NCI-H774 (cell line): ENCODE measurements around the gene IGSF9B.

Source experiments
- DNase-seq: peaks from one replicate; lab custom pipeline; 2025; lab: John Stamatoyannopoulos, UW

Gene IGSF9B

GRCh38 chr11:133919330-133920108 is 37.2 kb downstream of the IGSF9B start:
- DNase-seq: no peak

DNA sequence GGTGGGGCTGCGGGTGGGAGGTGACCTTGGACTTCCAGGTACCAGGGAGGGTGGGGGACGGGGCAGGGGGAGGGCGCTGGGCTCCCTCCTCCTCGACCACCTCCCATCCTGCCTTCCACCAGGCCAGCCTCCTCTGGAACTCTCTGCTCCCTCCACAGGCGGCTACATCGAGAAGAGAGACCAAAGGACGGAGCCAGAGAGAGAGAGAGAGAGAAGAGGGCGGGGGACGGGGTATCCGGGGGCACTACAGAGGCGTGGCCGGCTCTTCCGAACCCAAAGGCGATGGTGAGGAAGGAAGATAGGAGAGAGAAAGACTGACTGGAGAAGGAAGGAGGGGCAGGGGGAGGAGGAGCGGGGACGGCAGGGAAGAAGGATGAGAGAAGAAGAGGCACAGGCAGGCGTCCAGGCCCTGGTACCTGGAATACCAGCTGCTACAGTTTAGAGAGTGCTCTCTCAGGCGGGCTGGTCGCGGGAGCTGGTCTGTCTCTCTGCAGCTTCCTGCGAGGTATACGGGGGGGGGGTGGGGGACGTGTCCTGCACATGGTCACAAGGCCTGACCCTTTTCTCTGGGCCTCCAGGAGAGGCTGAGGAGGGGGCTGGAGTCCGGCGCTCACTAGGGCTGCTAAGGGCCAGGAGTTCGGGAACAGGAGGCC is 38.0 kb downstream of the IGSF9B start:
- no peak for DNase-seq

DNA sequence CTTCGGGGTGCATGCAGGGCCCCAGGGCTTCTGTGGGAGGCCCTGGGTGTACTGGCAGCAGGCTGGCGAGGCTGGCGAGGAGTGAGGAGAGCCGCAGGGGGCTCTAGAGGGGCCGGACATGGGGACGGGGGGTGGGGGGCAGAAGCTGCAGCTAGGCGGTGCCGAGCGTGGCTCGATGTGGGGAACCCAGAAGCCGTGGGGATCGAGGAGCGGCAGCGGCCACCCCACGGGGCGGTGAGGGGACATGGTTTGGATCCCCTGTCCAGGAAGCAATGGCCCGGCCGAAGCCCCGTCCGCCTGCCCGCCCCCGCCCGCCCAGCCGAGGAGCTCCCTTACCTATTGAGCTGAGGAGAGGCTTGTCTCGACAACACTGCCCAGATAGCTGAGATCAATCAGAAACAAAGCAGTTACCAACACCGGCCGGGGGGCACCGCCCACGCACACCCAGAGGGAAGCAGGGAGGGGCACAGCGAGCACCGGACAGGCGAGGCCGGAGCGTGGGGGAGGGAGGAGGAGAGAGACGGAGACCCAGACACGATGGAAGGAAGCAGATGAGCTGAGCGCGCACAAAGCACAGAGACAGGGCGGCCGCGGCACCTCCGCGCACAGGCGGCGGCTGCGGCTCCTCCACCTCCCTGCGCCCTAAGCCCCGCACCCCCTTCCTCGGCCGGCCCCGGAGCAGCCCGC is 38.7 kb downstream of the IGSF9B start:
- no peak for DNase-seq

DNA sequence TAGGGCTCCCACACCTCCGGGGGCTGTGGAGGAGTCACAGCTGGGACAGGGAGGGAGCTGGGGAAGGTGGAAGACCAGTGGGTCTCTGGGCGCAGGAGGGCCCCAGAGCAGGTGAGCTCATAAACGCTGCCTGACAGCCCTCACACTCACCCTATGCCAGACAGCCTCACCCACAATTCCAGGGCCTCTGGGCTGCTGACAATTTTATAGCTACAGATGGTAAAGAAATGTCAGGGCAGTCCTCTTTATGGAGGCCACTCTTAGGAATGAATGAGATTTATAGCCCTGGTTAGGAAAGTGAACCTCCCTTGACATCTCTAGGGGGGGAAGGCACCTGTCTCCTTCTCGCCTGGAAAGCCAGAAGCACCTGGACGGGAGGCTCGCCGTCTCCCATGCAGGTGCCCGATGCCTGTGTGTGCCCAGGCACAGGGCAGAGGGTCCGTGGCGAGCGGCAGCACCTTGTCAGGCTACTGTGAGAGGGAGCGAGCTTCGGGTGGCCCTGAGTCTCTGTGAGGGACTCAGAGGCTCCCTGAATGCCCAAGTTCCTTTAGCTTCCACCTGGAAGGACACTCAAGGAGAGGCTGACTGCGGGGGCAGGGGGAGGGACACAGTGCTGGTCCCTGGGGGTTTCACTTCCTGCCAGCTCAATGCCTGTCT is 39.9 kb downstream of the IGSF9B start:
- DNase-seq: no peak

DNA sequence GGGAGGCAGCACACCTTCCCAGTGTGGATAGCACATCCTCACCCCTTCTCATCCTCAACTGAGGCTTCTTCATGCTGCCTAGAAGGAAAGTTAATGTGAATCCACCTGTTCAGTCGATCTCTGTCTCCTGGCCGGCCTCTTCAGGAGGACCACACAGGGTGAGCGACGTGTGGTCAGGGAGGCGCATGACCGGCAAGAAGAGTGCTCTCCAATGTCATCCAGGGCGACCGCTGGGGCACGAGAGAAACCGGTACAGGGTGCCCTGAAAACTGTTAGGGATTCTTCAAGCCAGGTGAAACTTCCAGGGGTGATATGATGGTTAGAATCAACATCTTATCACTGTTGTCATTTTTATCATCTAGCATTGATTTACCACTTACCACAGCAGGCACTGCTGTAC is 43.0 kb downstream of the IGSF9B start:
- no peak for DNase-seq

GRCh38 chr11:133911171-133911570 is 45.6 kb downstream of the IGSF9B start:
- DNase-seq: no peak

- DNase-seq: no peak
These were observed 46.7 kb downstream of the IGSF9B start for GRCh38 chr11:133910101-133910500.

DNA sequence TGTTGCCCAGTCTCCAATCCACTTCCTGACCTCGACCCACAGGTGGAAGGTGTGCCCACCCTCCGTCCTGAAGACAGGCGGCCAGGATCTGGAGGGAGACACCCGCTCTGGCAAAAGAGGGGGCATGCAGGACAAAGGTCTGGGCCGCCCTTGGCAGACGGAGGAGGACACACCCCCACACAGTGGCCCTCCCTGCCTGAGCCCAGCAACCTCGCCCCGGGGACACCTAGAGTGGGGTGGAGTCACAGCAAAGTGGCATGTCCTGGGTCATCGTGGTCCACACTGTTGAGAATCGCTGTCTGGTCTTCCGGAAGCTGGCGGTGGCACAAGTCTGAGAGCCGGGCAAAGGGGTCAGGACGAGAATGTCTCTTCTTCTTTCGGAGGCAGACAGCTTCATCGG is 47.9 kb downstream of the IGSF9B start:
- no peak for DNase-seq

- DNase-seq: no peak
These were observed 48.9 kb downstream of the IGSF9B start for GRCh38 chr11:133907841-133908241.

DNA sequence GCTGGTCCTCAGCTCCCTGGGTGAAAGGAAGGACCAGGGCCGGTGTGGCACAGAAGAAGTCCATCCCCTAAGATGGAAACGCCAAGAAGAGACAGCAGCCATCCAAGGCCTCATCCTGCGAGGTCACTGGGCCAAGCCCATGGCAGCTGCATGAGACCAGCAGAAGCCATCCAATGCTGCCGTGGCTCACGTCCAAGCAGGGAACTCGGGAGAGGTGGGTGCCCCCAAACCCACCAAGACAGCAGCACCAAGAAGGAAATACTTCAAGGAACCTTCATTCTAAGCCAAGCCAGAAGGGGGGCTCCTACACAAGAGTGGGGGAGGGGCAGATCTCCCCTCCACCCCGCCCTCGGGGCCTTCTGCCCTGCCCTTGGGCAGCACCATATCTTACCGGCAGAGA is 49.6 kb downstream of the IGSF9B start:
- DNase-seq: no peak

DNA sequence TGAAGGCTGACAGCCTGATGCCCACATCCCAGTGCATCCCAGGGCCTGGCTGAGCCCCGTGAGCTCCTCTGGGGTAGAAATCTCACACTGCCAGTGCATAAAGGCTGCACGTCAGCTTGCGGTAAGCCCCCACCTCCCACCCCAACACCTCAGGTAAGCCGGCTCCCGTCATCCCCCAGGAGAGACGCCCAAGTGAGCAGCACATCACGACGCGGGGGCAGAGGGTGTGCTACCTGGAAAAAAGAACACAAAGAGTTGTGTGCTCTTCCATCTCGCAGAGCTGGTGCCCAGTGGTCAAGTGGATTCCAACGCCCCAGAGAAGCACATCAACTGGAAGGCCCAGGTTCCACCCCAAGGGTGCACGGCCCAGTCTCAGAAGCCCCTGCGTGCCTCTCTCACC is 50.0 kb downstream of the IGSF9B start:
- no peak for DNase-seq

DNA sequence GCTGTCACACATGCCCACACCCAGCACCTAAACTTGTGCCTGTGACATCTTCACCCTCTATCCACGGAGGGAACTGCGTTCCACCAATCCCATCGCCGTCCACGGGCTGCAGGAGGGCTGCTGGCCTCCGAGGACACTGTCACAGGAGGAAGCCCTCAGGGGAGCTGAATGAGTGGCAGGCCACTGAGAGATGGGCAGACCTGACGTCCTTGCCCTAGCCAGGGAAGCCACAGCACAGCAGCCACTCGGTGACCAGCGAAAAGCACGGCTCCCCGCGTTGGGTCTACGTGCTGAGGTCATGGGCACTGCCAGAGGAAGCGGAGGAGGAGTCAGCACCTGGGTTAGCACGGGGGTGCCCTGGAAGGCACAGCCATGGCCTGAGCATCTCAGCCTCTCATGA is 50.5 kb downstream of the IGSF9B start:
- DNase-seq: no peak

DNA sequence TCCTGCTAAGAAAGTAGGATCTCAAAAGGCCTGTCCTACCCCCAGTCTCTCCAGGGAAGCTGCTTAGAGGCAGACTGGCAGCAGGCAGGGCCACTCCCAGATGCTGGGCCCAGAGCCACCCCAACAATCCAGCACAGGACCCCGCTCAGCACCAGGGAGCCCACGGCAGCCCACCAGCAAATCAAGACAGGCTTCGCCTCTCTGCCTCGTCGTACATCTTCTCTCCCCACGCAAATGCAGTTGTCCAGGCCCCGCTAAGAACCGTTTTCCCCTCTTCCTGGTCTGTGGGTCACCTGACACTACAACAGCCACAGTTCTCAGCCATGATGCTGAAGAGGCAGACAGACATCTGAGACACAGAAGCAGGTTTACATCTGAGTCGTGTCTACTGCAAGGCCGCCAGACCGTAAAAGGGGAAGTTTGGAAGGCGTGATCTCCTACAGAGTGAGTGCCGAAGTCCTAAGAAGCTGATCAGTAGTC is 51.1 kb downstream of the IGSF9B start:
- no peak for DNase-seq

- no peak for DNase-seq
These were observed 51.8 kb downstream of the IGSF9B start for GRCh38 chr11:133904818-133905515.

- DNase-seq: no peak
These were observed 52.6 kb downstream of the IGSF9B start for GRCh38 chr11:133903875-133904817.

GRCh38 chr11:133903056-133903455 is 53.7 kb downstream of the IGSF9B start:
- no peak for DNase-seq

DNA sequence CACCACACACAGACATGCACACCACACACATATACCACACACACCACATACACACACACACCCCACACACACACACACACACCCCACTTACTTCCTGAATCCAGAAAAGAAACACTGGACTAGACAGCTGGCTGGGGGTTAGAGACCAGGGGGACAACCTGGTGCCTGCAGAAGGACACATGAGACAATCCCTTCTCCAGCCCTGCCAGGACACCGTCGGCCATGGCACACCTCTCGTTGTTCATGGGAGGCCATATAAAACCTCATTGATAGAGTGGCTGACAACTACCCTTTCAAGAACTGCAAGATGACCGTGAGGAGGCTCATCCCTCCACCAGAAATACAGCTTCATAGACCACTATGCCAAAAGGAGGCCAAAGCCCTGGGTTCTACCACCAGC is 54.3 kb downstream of the IGSF9B start:
- no peak for DNase-seq

GRCh38 chr11:133901999-133902398 is 54.8 kb downstream of the IGSF9B start:
- DNase-seq: no peak

- DNase-seq: no peak
These were observed 55.5 kb downstream of the IGSF9B start for GRCh38 chr11:133901316-133901715.

GRCh38 chr11:133900176-133901105 is 56.3 kb downstream of the IGSF9B start:
- no peak for DNase-seq
